ENCODE data around the gene TNFRSF4. TPM values are rescaled to one million over a fixed set of nuclear protein-coding genes. Genes with fewer than 3 reads are reported as not detected.

Gene TNFRSF4
- total and polyA plus RNA-seq, 2 donors (not counting 1 experiment from before 2014, with no cell fraction given), result 0.05 to 0.17 TPM

DNA sequence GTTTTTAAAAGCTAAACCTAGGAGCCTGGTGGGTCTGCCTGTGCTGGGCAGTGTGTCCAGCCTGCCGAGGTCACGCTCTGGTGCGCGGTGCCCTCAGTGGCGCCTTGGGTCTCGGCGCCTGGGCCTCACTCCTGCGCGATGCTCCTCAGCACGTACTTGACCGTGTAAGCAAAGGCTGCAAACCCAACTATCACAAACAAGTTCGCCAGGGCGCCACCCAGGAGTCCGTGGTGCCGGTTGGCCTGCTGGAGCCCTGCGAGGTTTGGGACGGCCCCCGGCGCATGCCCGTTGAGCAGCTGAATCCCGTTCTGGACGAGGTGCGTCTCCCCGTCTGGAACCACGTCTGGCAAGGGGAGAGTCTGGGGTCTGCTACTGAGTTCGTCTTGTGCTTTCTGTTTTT, 41.1 kb upstream of the TNFRSF4 start:
- Histone ChIP-seq H4K20me1 (ENCODE audit: control insufficient read depth, extremely low read depth, insufficient read depth, low read length) (no peaks in the 10 kb centered on the region), H3K79me2 (ENCODE audit: control insufficient read depth, insufficient read depth, low read length) (peaks cover 16% of the 10 kb centered on the region), H3K27ac (ENCODE audit: insufficient read depth, low read length) (peak overlapping the region; percentile 38), H3K4me1 (ENCODE audit: control insufficient read depth, extremely low read depth, insufficient read depth, low read length) (peaks cover 2% of the 10 kb centered on the region), H3K36me3 (ENCODE audit: control insufficient read depth, insufficient read depth, low read length) (peaks cover 32% of the 10 kb centered on the region), H3K9ac (ENCODE audit: insufficient read depth, low read length) (no peak overlapping the region), H3K4me3 (replicated peaks in 1 of 4; ENCODE audit: control extremely low read depth in 1 of 4, insufficient read depth in 1 of 4, low read depth in 3 of 4, low read length in 4 of 4) (no peak overlapping the region), H3K9me3 (ENCODE audit: control insufficient read depth, insufficient read depth, low read depth, low read length) (no peaks in the 10 kb centered on the region), H3K4me2 (ENCODE audit: extremely low read depth, insufficient read depth, low read length) (no peak overlapping the region), H2AFZ (ENCODE audit: low read length) (no peak overlapping the region), H3K27me3 (ENCODE audit: control insufficient read depth, insufficient read depth, low read length) (no peaks in the 10 kb centered on the region)
- no peak for DNase-seq (ENCODE audit: low read depth in 2 of 2)
- TF ChIP-seq EZH2 (IDR thresholded peaks at IDR 0.05; ENCODE audit: low read length, missing control alignments), result no peak
- TF ChIP-seq, protein P1, sequence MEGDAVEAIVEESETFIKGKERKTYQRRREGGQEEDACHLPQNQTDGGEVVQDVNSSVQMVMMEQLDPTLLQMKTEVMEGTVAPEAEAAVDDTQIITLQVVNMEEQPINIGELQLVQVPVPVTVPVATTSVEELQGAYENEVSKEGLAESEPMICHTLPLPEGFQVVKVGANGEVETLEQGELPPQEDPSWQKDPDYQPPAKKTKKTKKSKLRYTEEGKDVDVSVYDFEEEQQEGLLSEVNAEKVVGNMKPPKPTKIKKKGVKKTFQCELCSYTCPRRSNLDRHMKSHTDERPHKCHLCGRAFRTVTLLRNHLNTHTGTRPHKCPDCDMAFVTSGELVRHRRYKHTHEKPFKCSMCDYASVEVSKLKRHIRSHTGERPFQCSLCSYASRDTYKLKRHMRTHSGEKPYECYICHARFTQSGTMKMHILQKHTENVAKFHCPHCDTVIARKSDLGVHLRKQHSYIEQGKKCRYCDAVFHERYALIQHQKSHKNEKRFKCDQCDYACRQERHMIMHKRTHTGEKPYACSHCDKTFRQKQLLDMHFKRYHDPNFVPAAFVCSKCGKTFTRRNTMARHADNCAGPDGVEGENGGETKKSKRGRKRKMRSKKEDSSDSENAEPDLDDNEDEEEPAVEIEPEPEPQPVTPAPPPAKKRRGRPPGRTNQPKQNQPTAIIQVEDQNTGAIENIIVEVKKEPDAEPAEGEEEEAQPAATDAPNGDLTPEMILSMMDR (conservative IDR thresholded peaks at IDR 0.05 in 1 of 2, IDR thresholded peaks at IDR 0.05 in 1 of 2; ENCODE audit: low read depth in 1 of 2, low read length in 2 of 2), result no peak

DNA sequence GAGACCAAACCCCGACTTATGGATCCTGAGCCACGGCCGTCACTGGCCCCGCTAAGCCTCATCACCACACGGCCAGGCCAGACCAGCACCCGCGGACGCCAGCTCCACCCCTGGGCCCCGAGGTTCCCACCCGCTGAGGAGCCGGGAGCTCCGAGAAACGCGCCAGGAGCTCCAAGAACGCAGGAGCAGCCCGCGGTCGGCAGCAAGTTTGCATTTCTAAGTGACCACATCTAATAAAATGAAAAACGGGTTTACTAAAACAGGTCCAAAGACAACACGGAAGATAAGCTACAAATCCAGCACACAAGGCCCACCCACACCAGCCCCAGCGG, 40.7 kb upstream of the TNFRSF4 start:
- Histone ChIP-seq H3K9me3 (ENCODE audit: control insufficient read depth, insufficient read depth, low read depth, low read length) (no peaks in the 10 kb centered on the region), H3K27ac (ENCODE audit: insufficient read depth, low read length) (no peak overlapping the region), H3K79me2 (ENCODE audit: control insufficient read depth, insufficient read depth, low read length) (peaks cover 14% of the 10 kb centered on the region), H3K9ac (ENCODE audit: insufficient read depth, low read length) (no peak overlapping the region), H3K4me2 (ENCODE audit: extremely low read depth, insufficient read depth, low read length) (no peak overlapping the region), H3K27me3 (ENCODE audit: control insufficient read depth, insufficient read depth, low read length) (no peaks in the 10 kb centered on the region), H2AFZ (ENCODE audit: low read length) (no peak overlapping the region), H3K4me3 (replicated peaks in 1 of 4; ENCODE audit: control extremely low read depth in 1 of 4, insufficient read depth in 1 of 4, low read depth in 3 of 4, low read length in 4 of 4) (no peak overlapping the region), H4K20me1 (ENCODE audit: control insufficient read depth, extremely low read depth, insufficient read depth, low read length) (no peaks in the 10 kb centered on the region), H3K4me1 (ENCODE audit: control insufficient read depth, extremely low read depth, insufficient read depth, low read length) (peaks cover 2% of the 10 kb centered on the region), H3K36me3 (ENCODE audit: control insufficient read depth, insufficient read depth, low read length) (peaks cover 30% of the 10 kb centered on the region)
- TF ChIP-seq, protein P1 (conservative IDR thresholded peaks at IDR 0.05 in 1 of 2, IDR thresholded peaks at IDR 0.05 in 1 of 2; ENCODE audit: low read depth in 1 of 2, low read length in 2 of 2), result no peak
- TF ChIP-seq EZH2 (IDR thresholded peaks at IDR 0.05; ENCODE audit: low read length, missing control alignments), result no peak
- DNase-seq (ENCODE audit: low read depth in 2 of 2), result peak in 1 of 2 donors; percentile 47

DNA sequence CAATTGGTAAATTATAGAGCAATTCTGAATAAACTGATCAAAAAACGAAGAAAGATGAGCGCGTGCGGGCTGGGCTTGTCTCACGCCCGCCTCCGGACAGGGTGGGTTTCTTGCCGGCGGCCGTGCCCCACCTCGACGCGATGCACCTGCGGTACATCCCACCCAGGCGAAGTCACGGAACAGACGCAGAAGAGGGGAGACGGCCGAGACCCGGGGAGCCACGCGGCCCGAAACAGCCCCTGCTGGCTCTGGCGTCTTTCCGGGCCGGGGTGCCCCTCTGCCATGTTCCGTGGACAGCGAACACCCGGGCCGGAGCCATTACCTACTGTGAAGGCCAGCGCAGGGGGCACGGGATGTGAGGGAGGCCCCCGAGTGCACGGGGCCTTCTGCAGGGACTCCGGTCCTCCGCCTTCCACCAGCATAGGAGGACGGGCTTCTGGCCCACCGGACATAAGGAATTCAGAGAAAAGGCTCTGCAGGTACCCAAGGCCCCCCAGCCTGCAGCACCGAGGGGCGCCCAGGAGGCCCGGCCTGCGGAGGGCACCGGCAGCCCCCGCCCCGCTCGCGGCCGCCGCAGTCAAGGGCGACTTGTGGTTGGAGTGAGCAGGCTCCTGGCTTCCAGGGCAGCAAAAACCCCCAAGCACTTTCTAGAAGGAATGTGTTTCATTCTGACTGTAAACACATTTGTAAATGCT, 40.2 kb upstream of the TNFRSF4 start:
- peaks cover 2% of the 10 kb centered on the region for H3K4me1 ChIP-seq (ENCODE audit: control insufficient read depth, extremely low read depth, insufficient read depth, low read length)
- H3K4me3 ChIP-seq (replicated peaks in 1 of 4; ENCODE audit: control extremely low read depth in 1 of 4, insufficient read depth in 1 of 4, low read depth in 3 of 4, low read length in 4 of 4), result no peak overlapping the region
- no peak for DNase-seq (ENCODE audit: low read depth in 2 of 2)
- H2AFZ ChIP-seq (ENCODE audit: low read length), result no peak overlapping the region
- H3K36me3 ChIP-seq (ENCODE audit: control insufficient read depth, insufficient read depth, low read length), result peaks cover 27% of the 10 kb centered on the region
- H3K27me3 ChIP-seq (ENCODE audit: control insufficient read depth, insufficient read depth, low read length), result no peaks in the 10 kb centered on the region
- no peak overlapping the region for H3K9ac ChIP-seq (ENCODE audit: insufficient read depth, low read length)
- TF ChIP-seq, protein P1 (conservative IDR thresholded peaks at IDR 0.05 in 1 of 2, IDR thresholded peaks at IDR 0.05 in 1 of 2; ENCODE audit: low read depth in 1 of 2, low read length in 2 of 2), result no peak
- no peak for TF ChIP-seq EZH2 (IDR thresholded peaks at IDR 0.05; ENCODE audit: low read length, missing control alignments)
- H3K79me2 ChIP-seq (ENCODE audit: control insufficient read depth, insufficient read depth, low read length), result peaks cover 11% of the 10 kb centered on the region
- H3K9me3 ChIP-seq (ENCODE audit: control insufficient read depth, insufficient read depth, low read depth, low read length), result no peaks in the 10 kb centered on the region
- H3K27ac ChIP-seq (ENCODE audit: insufficient read depth, low read length), result no peak overlapping the region
- H3K4me2 ChIP-seq (ENCODE audit: extremely low read depth, insufficient read depth, low read length), result no peak overlapping the region
- H4K20me1 ChIP-seq (ENCODE audit: control insufficient read depth, extremely low read depth, insufficient read depth, low read length), result no peaks in the 10 kb centered on the region

Data from fibroblast of lung (primary cell).